GM23338 (cell line): ENCODE results near the gene CKAP2. TPM values are rescaled to one million over a fixed set of nuclear protein-coding genes. Genes with fewer than 3 reads are reported as not detected.

Source experiments
- ATAC-seq: fragments of 200-7000 bp; cut with Tn5 transposase; 3 replicates; pipeline ENCODE4 v1.9.1; 2020
- DNase-seq: peaks from one replicate; pipeline ENCODE4 v3.0.0-alpha.2; 2015; ENCODE audit warnings: low spot score
- H2AFZ ChIP-seq: fragments of 200-600 bp; sonication (generic); 2 replicates; pipeline ENCODE4 v1.8.0; 2016; ENCODE audit warnings: antibody characterized with exemption, mild to moderate bottlenecking, moderate library complexity
- H3F3A ChIP-seq: fragments of 200-600 bp; sonication (generic); replicated peaks from 2 replicates; pipeline ENCODE4 v1.8.0; 2017; ENCODE audit warnings: antibody characterized with exemption, mixed run types, low read depth
- H3K27ac ChIP-seq: fragments of 200-600 bp; sonication (generic); 2 replicates; pipeline ENCODE4 v1.6.1; 2016; ENCODE audit warnings: low read depth
- H3K27me3 ChIP-seq: fragments of 200-600 bp; sonication (generic); 2 replicates; pipeline ENCODE4 v1.8.0; 2016; ENCODE audit warnings: mild to moderate bottlenecking, mixed run types, moderate library complexity; ENCODE audit not compliant: insufficient read depth
- H3K36me3 ChIP-seq: fragments of 200-600 bp; sonication (generic); 2 replicates; pipeline ENCODE4 v1.8.0; 2016; ENCODE audit warnings: mild to moderate bottlenecking; ENCODE audit not compliant: insufficient read depth
- H3K4me1 ChIP-seq: fragments of 200-600 bp; sonication (generic); 2 replicates; pipeline ENCODE4 v1.8.0; 2016; ENCODE audit warnings: mild to moderate bottlenecking, moderate library complexity; ENCODE audit not compliant: insufficient read depth
- H3K4me2 ChIP-seq: fragments of 200-600 bp; sonication (generic); 2 replicates; pipeline ENCODE4 v1.7.1; 2017; ENCODE audit warnings: mixed run types
- H3K4me3 ChIP-seq: fragments of 200-600 bp; sonication (generic); 2 replicates; pipeline ENCODE4 v1.6.1; 2016; ENCODE audit warnings: mixed run types
- H3K79me2 ChIP-seq: fragments of 200-600 bp; sonication (generic); replicated peaks from 2 replicates; pipeline ENCODE4 v1.8.0; 2017; ENCODE audit warnings: mild to moderate bottlenecking; ENCODE audit not compliant: insufficient read depth
- H3K9me2 ChIP-seq: fragments of 200-600 bp; sonication (generic); 2 replicates; pipeline ENCODE4 v1.8.0; 2017; ENCODE audit not compliant: insufficient read depth
- H4K20me1 ChIP-seq: fragments of 200-600 bp; sonication (generic); replicated peaks from 2 replicates; pipeline ENCODE4 v1.8.0; 2017; ENCODE audit warnings: mild to moderate bottlenecking; ENCODE audit not compliant: insufficient read depth
- H3K27ac Mint-ChIP-seq: 2 replicates; pipeline ENCODE4 v1.8.0; 2020; ENCODE audit warnings: inconsistent platforms, mild to moderate bottlenecking, moderate library complexity, mixed read lengths
- H3K27me3 Mint-ChIP-seq: 3 replicates; pipeline ENCODE4 v1.8.0; 2022; ENCODE audit warnings: low read depth, mild to moderate bottlenecking, moderate library complexity, mixed read lengths, inconsistent platforms; ENCODE audit not compliant: insufficient read depth, poor library complexity
- H3K36me3 Mint-ChIP-seq: 3 replicates; pipeline ENCODE4 v1.8.0; 2021; ENCODE audit warnings: low read depth, mild to moderate bottlenecking, inconsistent platforms, moderate library complexity, mixed read lengths
- H3K4me1 Mint-ChIP-seq: 3 replicates; pipeline ENCODE4 v1.8.0; 2020; ENCODE audit warnings: mild to moderate bottlenecking, inconsistent platforms, mixed read lengths
- H3K4me3 Mint-ChIP-seq: 3 replicates; pipeline ENCODE4 v1.8.0; 2021; ENCODE audit warnings: moderate library complexity, mild to moderate bottlenecking, inconsistent platforms, mixed read lengths
- H3K9me3 Mint-ChIP-seq: 3 replicates; pipeline ENCODE4 v1.8.0; 2020; ENCODE audit warnings: moderate library complexity, mild to moderate bottlenecking, inconsistent platforms, mixed read lengths
- CTCF ChIP-seq, 2 experiments: fragments of 200-600 bp in 1 of 2; sonication (generic) in 1 of 2; conservative IDR thresholded peaks; 2 replicates each; pipeline versions ENCODE4 v1.5.1 to v1.6.1; 2016 to 2017; ENCODE audit warnings: antibody characterized with exemption in 2 of 2, low read depth in 2 of 2, mild to moderate bottlenecking in 2 of 2, moderate library complexity in 1 of 2
- EZH2phosphoT487 ChIP-seq: fragments of 200-600 bp; sonication (generic); IDR thresholded peaks from one replicate; pipeline ENCODE4 v1.8.1; 2018; ENCODE audit warnings: antibody characterized with exemption; ENCODE audit not compliant: unreplicated experiment
- POLR2AphosphoS5 ChIP-seq: IDR thresholded peaks from 2 replicates; pipeline ENCODE4 v1.6.1; 2016; ENCODE audit warnings: antibody characterized with exemption, low read depth
- STAT1 ChIP-seq: IDR thresholded peaks from one replicate; pipeline ENCODE4 v1.6.1; 2016; ENCODE audit warnings: antibody characterized with exemption; ENCODE audit not compliant: unreplicated experiment
- ZNF462 ChIP-seq: fragments of 250-450 bp; sonication (Bioruptor Pico); IDR thresholded peaks from 2 replicates; pipeline ENCODE4 v1.5.0; 2020; ENCODE audit warnings: mild to moderate bottlenecking, moderate library complexity
- polyA plus RNA-seq: library from polyadenylated mRNA; unstranded; fragments of >200 nt; fragmentation: Nextera tagmentation; extraction: Ambion mirVana; gene quantifications from 2 replicates; pipeline ENCODE4 v1.2.1, GENCODE V29; 2016
- total RNA-seq: library from RNA; depleted of rRNA; stranded (reverse); fragments of >200 nt; shearing (Covaris generic); gene quantifications from 2 replicates; pipeline ENCODE4 v1.2.3, GENCODE V29; 2014

CKAP2 gene
- total and polyA plus RNA-seq, 2 experiments from 2014 or later: 48.8 to 103 TPM

GRCh38 chr13:52414051-52414450 lies 41.2 kb upstream of the CKAP2 start:
- Mint-ChIP-seq H3K4me3 (no peak overlapping the region), H3K36me3 (peaks cover 19% of the 10 kb centered on the region; the same call in 2 of the 3 replicates), H3K4me1 (no peaks in the 10 kb centered on the region), H3K27ac (no peak overlapping the region), H3K9me3 (no peaks in the 10 kb centered on the region), H3K27me3 (no peaks in the 10 kb centered on the region)
- Histone ChIP-seq H3K27me3 (no peaks in the 10 kb centered on the region), H3F3A (no peaks in the 10 kb centered on the region), H3K9me2 (no peaks in the 10 kb centered on the region), H2AFZ (no peak overlapping the region), H4K20me1 (no peaks in the 10 kb centered on the region), H3K79me2 (no peaks in the 10 kb centered on the region), H3K36me3 (no peaks in the 10 kb centered on the region; the same call in 1 of the 2 replicates), H3K4me2 (no peak overlapping the region), H3K4me3 (no peak overlapping the region), H3K27ac (no peak overlapping the region), H3K4me1 (no peaks in the 10 kb centered on the region)
- no peak for DNase-seq
- TF ChIP-seq STAT1: no peak
- TF ChIP-seq EZH2phosphoT487: no peak
- TF ChIP-seq CTCF (conservative IDR thresholded peaks at IDR 0.05; ENCODE audit: low read depth in 2 of 2): no peak
- TF ChIP-seq ZNF462: no peak
- no peak for TF ChIP-seq POLR2AphosphoS5
- no peak for ATAC-seq
